HEK293T (cell line): Measurements from ENCODE around the gene RBPMS2.

Experiments
- HDGF ChIP-seq: fragments of 450-650 bp; IDR thresholded peaks from 2 replicates; pipeline ENCODE4 v1.6.1; 2017; ENCODE audit warnings: antibody characterized with exemption, borderline replicate concordance
- SP1 ChIP-seq: fragments of 450-650 bp; IDR thresholded peaks from 2 replicates; pipeline ENCODE4 v1.6.1; 2017
- TARDBP ChIP-seq: fragments of 450-650 bp; IDR thresholded peaks from 2 replicates; pipeline ENCODE4 v1.6.1; 2016

GRCh38 chr15:64760056-64760455 is 15.3 kb downstream of the RBPMS2 start:
- TF ChIP-seq SP1: no peak
- no peak for TF ChIP-seq HDGF
- TF ChIP-seq TARDBP: no peak
